ENCODE results near the gene RNF208.

GRCh38 chr9:137244486-137245449, 22.7 kb upstream of the RNF208 start:
- TF ChIP-seq CTCF (IDR thresholded peaks at IDR 0.05; ENCODE audit: low read length) = no peak
- TF ChIP-seq EZH2 (IDR thresholded peaks at IDR 0.05; ENCODE audit: borderline replicate concordance, low read length) = no peak
